Loucy (cell line): Measurements from ENCODE around the gene LRCH1.

ENCODE experiments used
- H2AFZ ChIP-seq: fragments of 200-600 bp; sonication (generic); 2 replicates; pipeline ENCODE4 v1.6.0; 2016; ENCODE audit warnings: antibody characterized with exemption, mild to moderate bottlenecking, low read length, moderate library complexity
- H3F3A ChIP-seq: fragments of 200-600 bp; 2 replicates; pipeline ENCODE4 v1.6.0; 2016; ENCODE audit warnings: antibody characterized with exemption, low read depth, mild to moderate bottlenecking
- H3K27me3 ChIP-seq: fragments of 200-600 bp; sonication (generic); 2 replicates; pipeline ENCODE4 v1.6.1; 2014; ENCODE audit warnings: low read length, mild to moderate bottlenecking; ENCODE audit not compliant: insufficient read depth, poor library complexity, severe bottlenecking
- H3K36me3 ChIP-seq: fragments of 200-600 bp; sonication (generic); 2 replicates; pipeline ENCODE4 v1.6.1; 2016; ENCODE audit warnings: low read length; ENCODE audit not compliant: insufficient read depth
- H3K4me1 ChIP-seq: fragments of 200-600 bp; sonication (generic); 2 replicates; pipeline ENCODE4 v1.5.1; 2014; ENCODE audit warnings: low read length, mild to moderate bottlenecking; ENCODE audit not compliant: insufficient read depth, poor library complexity, severe bottlenecking
- H3K4me2 ChIP-seq: fragments of 200-600 bp; sonication (generic); 2 replicates; pipeline ENCODE4 v1.6.0; 2014; ENCODE audit warnings: antibody characterized with exemption, low read length, low read depth, mild to moderate bottlenecking; ENCODE audit not compliant: poor library complexity, severe bottlenecking
- H3K4me3 ChIP-seq: fragments of 200-600 bp; sonication (generic); 2 replicates; pipeline ENCODE4 v1.5.1; 2014; ENCODE audit warnings: low read length, mild to moderate bottlenecking, mixed read lengths; ENCODE audit not compliant: poor library complexity, severe bottlenecking
- H3K79me2 ChIP-seq: fragments of 200-600 bp; sonication (generic); 2 replicates; pipeline ENCODE4 v1.6.1; 2014; ENCODE audit warnings: low read length; ENCODE audit not compliant: insufficient read depth
- H3K9ac ChIP-seq: fragments of 200-600 bp; sonication (generic); 2 replicates; pipeline ENCODE4 v1.6.0; 2014; ENCODE audit warnings: mild to moderate bottlenecking, low read depth, low read length, moderate library complexity; ENCODE audit not compliant: poor library complexity, severe bottlenecking
- H3K9me2 ChIP-seq: fragments of 200-600 bp; sonication (generic); replicated peaks from 2 replicates; pipeline ENCODE4 v1.6.1; 2016; ENCODE audit warnings: low read depth, low read length, mixed read lengths
- H3K9me3 ChIP-seq: fragments of 200-600 bp; sonication (generic); 2 replicates; pipeline ENCODE4 v1.6.1; 2014; ENCODE audit warnings: mild to moderate bottlenecking, antibody characterized with exemption, low read length, low read depth; ENCODE audit not compliant: insufficient read depth
- H4K20me1 ChIP-seq: fragments of 200-600 bp; sonication (generic); 2 replicates; pipeline ENCODE4 v1.6.0; 2014; ENCODE audit warnings: antibody characterized with exemption, low read length, mild to moderate bottlenecking; ENCODE audit not compliant: insufficient read depth, poor library complexity, severe bottlenecking
- CTCF ChIP-seq: fragments of 200-600 bp; sonication (generic); conservative IDR thresholded peaks from 2 replicates; pipeline ENCODE4 v1.5.1; 2014; ENCODE audit warnings: mild to moderate bottlenecking, antibody characterized with exemption, low read length
- EZH2phosphoT487 ChIP-seq: fragments of 200-600 bp; IDR thresholded peaks from 2 replicates; pipeline ENCODE4 v1.6.1; 2018; ENCODE audit warnings: antibody characterized with exemption, mild to moderate bottlenecking, moderate library complexity, borderline replicate concordance

LRCH1 gene

GRCh38 chr13:46617885-46618284 lies 64.9 kb downstream of the LRCH1 start:
- H3K79me2 ChIP-seq, result peaks cover 95% of the 10 kb centered on the region

GRCh38 chr13:46618694-46619254 lies 65.8 kb downstream of the LRCH1 start:
- Histone ChIP-seq H3K4me2 (no peak overlapping the region), H3K9ac (no peak overlapping the region), H3K4me3 (no peak overlapping the region), H3F3A (no peaks in the 10 kb centered on the region), H3K27me3 (no peaks in the 10 kb centered on the region), H3K4me1 (peaks cover 10% of the 10 kb centered on the region), H3K79me2 (peaks cover 93% of the 10 kb centered on the region), H3K36me3 (no peaks in the 10 kb centered on the region), H3K9me2 (no peaks in the 10 kb centered on the region), H3K9me3 (no peaks in the 10 kb centered on the region), H4K20me1 (peaks cover 29% of the 10 kb centered on the region), H2AFZ (no peak overlapping the region)
- TF ChIP-seq EZH2phosphoT487 (no peak), CTCF (no peak)

More at GRCh38 chr13:46617885-46618284, 64.9 kb downstream of the LRCH1 start:
- no peak overlapping the region for H3K4me2 ChIP-seq
- H4K20me1 ChIP-seq, result peaks cover 26% of the 10 kb centered on the region
- H3K27me3 ChIP-seq, result no peaks in the 10 kb centered on the region
- H3K9me3 ChIP-seq, result no peaks in the 10 kb centered on the region
- H3K9ac ChIP-seq, result no peak overlapping the region
- H2AFZ ChIP-seq, result no peak overlapping the region
- H3K4me1 ChIP-seq, result peaks cover 10% of the 10 kb centered on the region
- no peaks in the 10 kb centered on the region for H3K9me2 ChIP-seq
- no peak for TF ChIP-seq EZH2phosphoT487
- TF ChIP-seq CTCF, result no peak
- H3K36me3 ChIP-seq, result no peaks in the 10 kb centered on the region
- no peaks in the 10 kb centered on the region for H3F3A ChIP-seq
- H3K4me3 ChIP-seq, result no peak overlapping the region

- TF ChIP-seq EZH2phosphoT487 (no peak), CTCF (no peak)
- no peak overlapping the region for H3K9ac ChIP-seq
- H3K36me3 ChIP-seq, result no peaks in the 10 kb centered on the region
- no peak overlapping the region for H3K4me3 ChIP-seq
- no peaks in the 10 kb centered on the region for H3K9me3 ChIP-seq
- H3K9me2 ChIP-seq, result no peaks in the 10 kb centered on the region
- H3F3A ChIP-seq, result no peaks in the 10 kb centered on the region
- no peaks in the 10 kb centered on the region for H3K27me3 ChIP-seq
- no peak overlapping the region for H3K4me2 ChIP-seq
- H3K4me1 ChIP-seq, result peaks cover 10% of the 10 kb centered on the region
- peaks cover 93% of the 10 kb centered on the region for H3K79me2 ChIP-seq
- no peak overlapping the region for H2AFZ ChIP-seq
- H4K20me1 ChIP-seq, result peaks cover 29% of the 10 kb centered on the region
Measured at GRCh38 chr13:46620029-46620428, 67.1 kb downstream of the LRCH1 start.
